CD8-positive, alpha-beta memory T cell (primary cell): ENCODE measurements around the gene USP35. TPM values are rescaled to one million over a fixed set of nuclear protein-coding genes. Genes with fewer than 3 reads are reported as not detected.

Experiments used
- CTCF ChIA-PET: fragments of 350-600 bp; sonication (Branson Sonifier 250); formaldehyde crosslinking; loops from one replicate; lab custom pipeline; 2021; ENCODE audit warnings: antibody characterized with exemption; lab: Charles Lee
- POLR2A ChIA-PET: fragments of 350-600 bp; sonication (Branson Sonifier 250); formaldehyde crosslinking; loops from one replicate; lab custom pipeline; 2021; ENCODE audit warnings: antibody characterized with exemption; lab: Charles Lee
- DNase-seq, 5 donors: peaks; one replicate each; pipeline versions ENCODE4 v3.0.0 to v3.0.0-alpha.2; 2020 to 2022; ENCODE audit warnings: mixed read lengths in 1 of 5
- H3K27ac ChIP-seq: one replicate; pipeline ENCODE4 v1.7.0; 2013; ENCODE audit warnings: low read depth, mild to moderate bottlenecking, low read length, moderate library complexity
- H3K27me3 ChIP-seq: 2 replicates; pipeline ENCODE4 v1.7.0; 2013; ENCODE audit warnings: low read length, mild to moderate bottlenecking; ENCODE audit not compliant: insufficient read depth, poor library complexity, severe bottlenecking
- H3K36me3 ChIP-seq: 2 replicates; pipeline ENCODE4 v1.7.0; 2013; ENCODE audit warnings: mild to moderate bottlenecking, low read length, moderate library complexity; ENCODE audit not compliant: insufficient read depth
- H3K4me1 ChIP-seq: 2 replicates; pipeline ENCODE4 v1.7.0; 2013; ENCODE audit warnings: mild to moderate bottlenecking, low read length, moderate library complexity; ENCODE audit not compliant: insufficient read depth
- H3K4me3 ChIP-seq: 2 replicates; pipeline ENCODE4 v1.7.0; 2013; ENCODE audit warnings: mild to moderate bottlenecking, low read length
- H3K9me3 ChIP-seq: 2 replicates; pipeline ENCODE4 v1.7.0; 2013; ENCODE audit warnings: mild to moderate bottlenecking, low read length
- H3K27ac Mint-ChIP-seq, 8 donors: one replicate each; pipeline ENCODE4 v1.8.0; 2020 to 2021; ENCODE audit warnings: mixed read lengths in 8 of 8, mild to moderate bottlenecking in 6 of 8, inconsistent platforms in 3 of 8, moderate library complexity in 3 of 8
- H3K27me3 Mint-ChIP-seq, 2 donors: one replicate each; pipeline ENCODE4 v1.8.0; 2020 to 2021; ENCODE audit warnings: mixed read lengths in 2 of 2, mild to moderate bottlenecking in 1 of 2, moderate library complexity in 1 of 2
- H3K36me3 Mint-ChIP-seq, 3 donors: one replicate each; pipeline ENCODE4 v1.8.0; 2020 to 2021; ENCODE audit warnings: mixed read lengths in 3 of 3, inconsistent platforms in 1 of 3, mild to moderate bottlenecking in 1 of 3
- H3K4me1 Mint-ChIP-seq, 3 donors: one replicate each; pipeline ENCODE4 v1.8.0; 2020 to 2021; ENCODE audit warnings: mixed read lengths in 3 of 3, inconsistent platforms in 1 of 3, mild to moderate bottlenecking in 1 of 3
- H3K4me3 Mint-ChIP-seq, 7 donors: one replicate each; pipeline ENCODE4 v1.8.0; 2020 to 2021; ENCODE audit warnings: mixed read lengths in 7 of 7, mild to moderate bottlenecking in 6 of 7, moderate library complexity in 4 of 7, inconsistent platforms in 2 of 7
- H3K9me3 Mint-ChIP-seq, 5 donors: one replicate each; pipeline ENCODE4 v1.8.0; 2020 to 2022; ENCODE audit warnings: mixed read lengths in 5 of 5, mild to moderate bottlenecking in 3 of 5, moderate library complexity in 2 of 5, inconsistent platforms in 1 of 5
- polyA plus RNA-seq: library from polyadenylated mRNA; unstranded; fragments of 300-500 nt; fragmentation: Illumina TruSeq; gene quantifications from one replicate; pipeline ENCODE4 v1.2.3, GENCODE V29; 2021
- total RNA-seq, 2 experiments: library from RNA; stranded (reverse); gene quantifications; one replicate each; pipeline ENCODE4 v1.2.3, GENCODE V29; 2021

Gene USP35
- total and polyA plus RNA-seq, 3 experiments from 2014 or later, result 1.1 to 4.4 (median 4.4) TPM

GRCh38 chr11:78261828-78262227 lies 73.1 kb downstream of the USP35 start:
- H3K4me3 ChIP-seq, result no peak overlapping the region
- POLR2A ChIA-PET, result no interaction called here
- Mint-ChIP-seq H3K4me1 (no peaks in the 10 kb centered on the region), H3K36me3 (no peaks in the 10 kb centered on the region), H3K4me3 (no peak overlapping the region), H3K27me3 (peaks cover 3 to 4% of the 10 kb centered on the region in 2 donors), H3K9me3 (no peaks in the 10 kb centered on the region), H3K27ac (no peak overlapping the region)
- CTCF ChIA-PET, result interaction anchor here (1.6 kb wide), 1 partner anchor 10 kb away, joined by 6 read pairs; no protein-coding TSS in a partner anchor
- H3K4me1 ChIP-seq, result no peaks in the 10 kb centered on the region
- no peaks in the 10 kb centered on the region for H3K36me3 ChIP-seq
- no peaks in the 10 kb centered on the region for H3K27me3 ChIP-seq
- no peak overlapping the region for H3K27ac ChIP-seq
- no peak for DNase-seq
- H3K9me3 ChIP-seq, result no peaks in the 10 kb centered on the region

GRCh38 chr11:78262238-78262637 lies 73.5 kb downstream of the USP35 start:
- no peak for DNase-seq
- H3K4me3 Mint-ChIP-seq, result no peak overlapping the region
- peaks cover 3 to 4% of the 10 kb centered on the region in 2 donors for H3K27me3 Mint-ChIP-seq
- Histone ChIP-seq H3K27ac (no peak overlapping the region), H3K36me3 (no peaks in the 10 kb centered on the region), H3K4me1 (no peaks in the 10 kb centered on the region), H3K9me3 (no peaks in the 10 kb centered on the region), H3K4me3 (no peak overlapping the region), H3K27me3 (no peaks in the 10 kb centered on the region)
- H3K9me3 Mint-ChIP-seq, result no peaks in the 10 kb centered on the region
- peak overlapping the region in 1 of 8 donors; percentile 65 for H3K27ac Mint-ChIP-seq
- ChIA-PET POLR2A (no interaction called here), CTCF (no interaction called here)
- no peaks in the 10 kb centered on the region for H3K36me3 Mint-ChIP-seq
- no peaks in the 10 kb centered on the region for H3K4me1 Mint-ChIP-seq

GRCh38 chr11:78262691-78263090 lies 74.0 kb downstream of the USP35 start:
- Histone ChIP-seq H3K36me3 (no peaks in the 10 kb centered on the region), H3K27me3 (no peaks in the 10 kb centered on the region), H3K27ac (no peak overlapping the region), H3K4me1 (no peaks in the 10 kb centered on the region), H3K4me3 (no peak overlapping the region), H3K9me3 (no peaks in the 10 kb centered on the region)
- no peak for DNase-seq
- Mint-ChIP-seq H3K9me3 (no peaks in the 10 kb centered on the region), H3K36me3 (no peaks in the 10 kb centered on the region), H3K27me3 (peaks cover 3 to 4% of the 10 kb centered on the region in 2 donors), H3K4me3 (no peak overlapping the region), H3K4me1 (no peaks in the 10 kb centered on the region), H3K27ac (peak overlapping the region in 1 of 8 donors; percentile 65)
- ChIA-PET CTCF (no interaction called here), POLR2A (no interaction called here)

Other genes with a start within 250 kb of the USP35 start
- 10 to 100 TPM; 52.2 to 54.9 TPM for gene INTS4, start 194.3 kb upstream of the USP35 start, total RNA-seq
- gene INTS4, start 194.3 kb upstream of the USP35 start, polyA plus RNA-seq, result 44.5 TPM
- gene KCTD14, start 165.6 kb upstream of the USP35 start, total RNA-seq, result under 1 TPM; 0.20 to 0.27 TPM
- 0.20 TPM for gene KCTD14, start 165.6 kb upstream of the USP35 start, polyA plus RNA-seq
- gene THRSP, start 125.1 kb upstream of the USP35 start, total RNA-seq, result not detected
- not detected for gene THRSP, start 125.1 kb upstream of the USP35 start, polyA plus RNA-seq
- gene NDUFC2, start 109.1 kb upstream of the USP35 start, total RNA-seq, result 100 to 1,000 TPM; 202 to 220 TPM
- 189 TPM for gene NDUFC2, start 109.1 kb upstream of the USP35 start, polyA plus RNA-seq
- 10 to 100 TPM; 43.4 to 46.9 TPM for gene ALG8, start 49.3 kb upstream of the USP35 start, total RNA-seq
- 48.9 TPM for gene ALG8, start 49.3 kb upstream of the USP35 start, polyA plus RNA-seq
- gene KCTD21, start 293 bp upstream of the USP35 start, total RNA-seq, result 1 to 10 TPM; 4.6 to 4.9 TPM
- gene KCTD21, start 293 bp upstream of the USP35 start, polyA plus RNA-seq, result 3.3 TPM
- gene GAB2, start 228.9 kb downstream of the USP35 start, total RNA-seq, result 1 to 10 TPM; 2.9 to 4.3 TPM
- not detected for gene GAB2, start 228.9 kb downstream of the USP35 start, polyA plus RNA-seq